Tibial nerve (tissue), 4 donors: ENCODE data around the gene ZNF584. TPM values are rescaled to one million over a fixed set of nuclear protein-coding genes. Genes with fewer than 3 reads are reported as not detected.

Experiments used
- DNase-seq, 2 donors: peaks; one replicate each; pipeline ENCODE4 v3.0.0-alpha.2; 2019; ENCODE audit warnings: low spot score in 2 of 2
- H3K27ac ChIP-seq, 4 donors: fragments of 200-600 bp; sonication (generic) in 3 of 4; one replicate each; pipeline ENCODE4 v1.5.1; 2017 to 2019; ENCODE audit warnings: mild to moderate bottlenecking in 1 of 4
- H3K27me3 ChIP-seq, 2 donors: fragments of 200-600 bp; sonication (generic) in 1 of 2; one replicate each; pipeline versions ENCODE4 v1.5.1 to v1.6.0; 2017 to 2019
- H3K36me3 ChIP-seq, 3 donors: fragments of 200-600 bp; sonication (generic); one replicate each; pipeline ENCODE4 v1.5.1; 2018 to 2019
- H3K4me1 ChIP-seq, 4 donors: fragments of 200-600 bp; sonication (generic) in 3 of 4; one replicate each; pipeline ENCODE4 v1.5.1; 2017 to 2019
- H3K4me3 ChIP-seq, 4 donors: fragments of 200-600 bp; sonication (generic) in 3 of 4; one replicate each; pipeline ENCODE4 v1.5.1; 2017 to 2019; ENCODE audit warnings: mild to moderate bottlenecking in 1 of 4, moderate library complexity in 1 of 4
- H3K9me3 ChIP-seq, 4 donors: fragments of 200-600 bp; sonication (generic) in 3 of 4; one replicate each; pipeline ENCODE4 v1.5.1; 2017 to 2019
- CTCF ChIP-seq, 5 experiments: fragments of 200-600 bp in 3 of 5; fragments of 450-650 bp in 2 of 5; sonication (generic) in 3 of 5; IDR thresholded peaks; one replicate each; pipeline ENCODE4 v1.5.1; 2016 to 2019; ENCODE audit warnings: antibody characterized with exemption in 5 of 5, mild to moderate bottlenecking in 3 of 5, moderate library complexity in 2 of 5
- EP300 ChIP-seq, 2 donors: sonication (generic); formaldehyde crosslinking; IDR thresholded peaks; one replicate each; pipeline ENCODE4 v1.6.1; 2017; ENCODE audit warnings: antibody characterized with exemption in 2 of 2, mild to moderate bottlenecking in 1 of 2
- POLR2A ChIP-seq, 2 donors: fragments of 450-650 bp; IDR thresholded peaks; one replicate each; pipeline ENCODE4 v1.6.1; 2017; ENCODE audit warnings: antibody characterized with exemption in 2 of 2, mild to moderate bottlenecking in 2 of 2, moderate library complexity in 2 of 2
- WGBS, 2 donors: methylation state at CpG; one replicate each; pipeline ENCODE4 v1.1.5; 2018; 5-methylcytosine and 5-hydroxymethylcytosine counted together
- total RNA-seq, 4 donors: library from RNA; depleted of rRNA; stranded (reverse); fragments of >200 nt; gene quantifications; one replicate each; pipeline ENCODE4 v1.1.0, GENCODE V29; 2016

ZNF584 gene
- total RNA-seq, 4 donors from 2014 or later = 16.4 to 24.6 (median 20.9) TPM

GRCh38 chr19:58453743-58454142, 45.3 kb downstream of the ZNF584 start:
- 80 to 93% methylated on average over 4 to 6 of the region's 6 CpGs for WGBS, 2 donors
- Histone ChIP-seq H3K4me3 (no peak overlapping the region), H3K36me3 (peaks cover 0 to 50% (median 4%) of the 10 kb centered on the region in 3 donors), H3K4me1 (peaks cover 0 to 22% (median 5%) of the 10 kb centered on the region in 4 donors), H3K27me3 (peaks cover 0 to 7% of the 10 kb centered on the region in 2 donors), H3K27ac (no peak overlapping the region), H3K9me3 (no peaks in the 10 kb centered on the region)
- no peak for TF ChIP-seq CTCF (IDR thresholded peaks at IDR 0.05)
- no peak for TF ChIP-seq POLR2A (IDR thresholded peaks at IDR 0.05)
- no peak for TF ChIP-seq EP300 (IDR thresholded peaks at IDR 0.05)
- DNase-seq = no peak

- Histone ChIP-seq H3K4me3 (no peak overlapping the region), H3K27me3 (no peaks in the 10 kb centered on the region), H3K9me3 (no peaks in the 10 kb centered on the region), H3K27ac (no peak overlapping the region), H3K4me1 (peaks cover 0 to 22% (median 5%) of the 10 kb centered on the region in 4 donors), H3K36me3 (peaks cover 0 to 59% (median 4%) of the 10 kb centered on the region in 3 donors)
- WGBS, 2 donors = 92 to 94% methylated on average over 9 to 21 of the region's 21 CpGs
- TF ChIP-seq POLR2A (IDR thresholded peaks at IDR 0.05) (no peak), CTCF (IDR thresholded peaks at IDR 0.05) (no peak), EP300 (IDR thresholded peaks at IDR 0.05) (no peak)
- no peak for DNase-seq
Observed at GRCh38 chr19:58455306-58455705, 46.9 kb downstream of the ZNF584 start.

- no peak overlapping the region for H3K4me3 ChIP-seq
- peaks cover 0 to 15% (median under 1%) of the 10 kb centered on the region in 4 donors for H3K4me1 ChIP-seq
- no peaks in the 10 kb centered on the region for H3K27me3 ChIP-seq
- TF ChIP-seq POLR2A (IDR thresholded peaks at IDR 0.05) (no peak), CTCF (IDR thresholded peaks at IDR 0.05) (no peak), EP300 (IDR thresholded peaks at IDR 0.05) (no peak)
- H3K27ac ChIP-seq = no peak overlapping the region
- DNase-seq = no peak
- no peaks in the 10 kb centered on the region for H3K9me3 ChIP-seq
- WGBS, 2 donors = 96% methylated on average over 25 to 35 of the region's 35 CpGs
- peaks cover 0 to 59% (median 4%) of the 10 kb centered on the region in 3 donors for H3K36me3 ChIP-seq
Observed at GRCh38 chr19:58456111-58456510, 47.7 kb downstream of the ZNF584 start.

- WGBS, 2 donors = 89 to 92% methylated on average over 2 of the region's 2 CpGs
- no peaks in the 10 kb centered on the region for H3K27me3 ChIP-seq
- no peaks in the 10 kb centered on the region for H3K4me1 ChIP-seq
- no peak overlapping the region for H3K4me3 ChIP-seq
- no peak for DNase-seq
- no peak for TF ChIP-seq EP300 (IDR thresholded peaks at IDR 0.05)
- no peak for TF ChIP-seq CTCF (IDR thresholded peaks at IDR 0.05)
- TF ChIP-seq POLR2A (IDR thresholded peaks at IDR 0.05) = no peak
- peaks cover 0 to 45% (median 4%) of the 10 kb centered on the region in 3 donors for H3K36me3 ChIP-seq
- H3K9me3 ChIP-seq = no peaks in the 10 kb centered on the region
- no peak overlapping the region for H3K27ac ChIP-seq
Observed at GRCh38 chr19:58460039-58460438, 51.6 kb downstream of the ZNF584 start.

- 34% methylated on average over 20 of the region's 20 CpGs for WGBS, 2 donors
- Histone ChIP-seq H3K27ac (peak overlapping the region in 1 of 4 donors; percentile 84), H3K36me3 (peaks cover 0 to 18% (median 0%) of the 10 kb centered on the region in 3 donors), H3K9me3 (no peaks in the 10 kb centered on the region), H3K27me3 (no peaks in the 10 kb centered on the region), H3K4me1 (peaks cover 0 to 16% (median 7%) of the 10 kb centered on the region in 4 donors), H3K4me3 (peak overlapping the region; percentile 30 to 100 (median 82))
- no peak for DNase-seq
- TF ChIP-seq CTCF (IDR thresholded peaks at IDR 0.05) (no peak), POLR2A (IDR thresholded peaks at IDR 0.05) (no peak), EP300 (IDR thresholded peaks at IDR 0.05) (no peak)
Observed at GRCh38 chr19:58466089-58466759, 57.8 kb downstream of the ZNF584 start.
